Ascending aorta (tissue), 2 donors: ENCODE measurements around the gene TNS2. TPM values are rescaled to one million over a fixed set of nuclear protein-coding genes. Genes with fewer than 3 reads are reported as not detected.

Source experiments
- DNase-seq, 2 donors: peaks; one replicate each; pipeline ENCODE4 v3.0.0-alpha.2; 2019; ENCODE audit warnings: low spot score in 2 of 2
- H3K27ac ChIP-seq, 2 donors: fragments of 200-600 bp; sonication (generic); one replicate each; pipeline ENCODE4 v1.5.1; 2016 to 2017; ENCODE audit warnings: mild to moderate bottlenecking in 1 of 2
- H3K27me3 ChIP-seq: fragments of 200-600 bp; sonication (generic); one replicate; pipeline ENCODE4 v1.5.1; 2017
- H3K36me3 ChIP-seq, 2 donors: fragments of 200-600 bp; sonication (generic); one replicate each; pipeline ENCODE4 v1.5.1; 2016
- H3K4me1 ChIP-seq, 2 donors: fragments of 200-600 bp; sonication (generic); one replicate each; pipeline ENCODE4 v1.5.1; 2016 to 2017; ENCODE audit warnings: mild to moderate bottlenecking in 1 of 2
- H3K4me3 ChIP-seq, 2 donors: fragments of 200-600 bp; sonication (generic); one replicate each; pipeline ENCODE4 v1.5.1; 2016 to 2017; ENCODE audit warnings: mild to moderate bottlenecking in 1 of 2
- H3K9me3 ChIP-seq, 2 donors: fragments of 200-600 bp; sonication (generic); one replicate each; pipeline ENCODE4 v1.5.1; 2016
- CTCF ChIP-seq, 3 experiments: fragments of 200-600 bp in 2 of 3; fragments of 450-650 bp in 1 of 3; sonication (generic) in 2 of 3; IDR thresholded peaks; one replicate each; pipeline ENCODE4 v1.5.1; 2016 to 2019; ENCODE audit warnings: antibody characterized with exemption in 3 of 3, mild to moderate bottlenecking in 1 of 3, moderate library complexity in 1 of 3
- intact Hi-C: fragments of 100-400 bp; cut with DNase I; formaldehyde crosslinking; loops from one replicate; pipeline ENCODE4 v1.15.1; 2023
- total RNA-seq: library from RNA; depleted of rRNA; stranded (reverse); fragments of >200 nt; gene quantifications from one replicate; pipeline ENCODE4 v1.1.0, GENCODE V29; 2016

TNS2 gene
- total RNA-seq, 1 donor from 2014 or later = 608 TPM

GRCh38 chr12:53046655-53047220 is 3.1 kb upstream of the TNS2 start:
- peaks cover 13 to 39% of the 10 kb centered on the region in 2 donors for H3K4me1 ChIP-seq

GRCh38 chr12:53047221-53048032 is 2.4 kb upstream of the TNS2 start:
- Histone ChIP-seq H3K36me3 (peaks cover 3 to 8% of the 10 kb centered on the region in 2 donors), H3K4me3 (peak overlapping the region; percentile 91 to 93), H3K4me1 (peaks cover 13 to 46% of the 10 kb centered on the region in 2 donors), H3K27me3 (no peaks in the 10 kb centered on the region), H3K9me3 (no peaks in the 10 kb centered on the region), H3K27ac (peak overlapping the region; percentile 99)
- peak in 1 of 3 experiments; percentile 77 for TF ChIP-seq CTCF (IDR thresholded peaks at IDR 0.05)
- DNase-seq = peak in 1 of 2 donors; percentile 92
- intact Hi-C loops = loop anchor here (1.0 to 5.0 kb wide), 3 partner anchors 32 to 1011 kb away; partner anchors contain the start of genes SPRYD3 and TARBP2

More at GRCh38 chr12:53046655-53047220, 3.1 kb upstream of the TNS2 start:
- H3K27ac ChIP-seq = peak overlapping the region; percentile 99 to 100
- peaks cover 2 to 3% of the 10 kb centered on the region in 2 donors for H3K36me3 ChIP-seq
- TF ChIP-seq CTCF (IDR thresholded peaks at IDR 0.05) = no peak
- H3K4me3 ChIP-seq = peak overlapping the region; percentile 91 to 93
- H3K9me3 ChIP-seq = no peaks in the 10 kb centered on the region
- no peaks in the 10 kb centered on the region for H3K27me3 ChIP-seq
- DNase-seq = peak; percentile 80 to 97
- intact Hi-C loops = loop anchor here (1.0 to 5.0 kb wide), 3 partner anchors 33 to 1010 kb away; partner anchors contain the start of genes SPRYD3 and TARBP2

GRCh38 chr12:53048033-53048779 is 1.7 kb upstream of the TNS2 start:
- Histone ChIP-seq H3K9me3 (no peaks in the 10 kb centered on the region), H3K27ac (peak overlapping the region; percentile 98 to 99), H3K27me3 (no peaks in the 10 kb centered on the region), H3K4me3 (peak overlapping the region; percentile 75 to 84), H3K4me1 (peaks cover 13 to 52% of the 10 kb centered on the region in 2 donors), H3K36me3 (peaks cover 0 to 8% of the 10 kb centered on the region in 2 donors)
- intact Hi-C loops = loop anchor here (5.0 kb wide), 1 partner anchor 454 kb away; the partner anchor contains the start of gene TARBP2
- peak in 1 of 2 donors; percentile 88 for DNase-seq
- TF ChIP-seq CTCF (IDR thresholded peaks at IDR 0.05) = peak; percentile 3 to 33 (median 31)

GRCh38 chr12:53048780-53049401 is 974 bp upstream of the TNS2 start:
- peak in 1 of 3 experiments; percentile 1 for TF ChIP-seq CTCF (IDR thresholded peaks at IDR 0.05)
- Histone ChIP-seq H3K4me3 (peak overlapping the region; percentile 75 to 84), H3K27me3 (no peaks in the 10 kb centered on the region), H3K4me1 (peaks cover 12 to 53% of the 10 kb centered on the region in 2 donors), H3K27ac (peak overlapping the region; percentile 98 to 99), H3K36me3 (peaks cover 0 to 14% of the 10 kb centered on the region in 2 donors), H3K9me3 (no peaks in the 10 kb centered on the region)
- DNase-seq = peak in 1 of 2 donors; percentile 85
- intact Hi-C loops = loop anchor here (5.0 kb wide), 1 partner anchor 453 kb away; the partner anchor contains the start of gene TARBP2
